Skeletal muscle cell (primary cell): ENCODE results near the gene GNLY.

Experiments
- DNase-seq: peaks from one replicate; pipeline ENCODE4 v3.0.0-alpha.2; 2010; ENCODE audit warnings: low read depth
- H3K4me3 ChIP-seq: 2 replicates; pipeline ENCODE4 v1.5.1; 2011; ENCODE audit warnings: low read depth, mild to moderate bottlenecking, control low read depth, low read length, moderate library complexity

Gene GNLY

DNA sequence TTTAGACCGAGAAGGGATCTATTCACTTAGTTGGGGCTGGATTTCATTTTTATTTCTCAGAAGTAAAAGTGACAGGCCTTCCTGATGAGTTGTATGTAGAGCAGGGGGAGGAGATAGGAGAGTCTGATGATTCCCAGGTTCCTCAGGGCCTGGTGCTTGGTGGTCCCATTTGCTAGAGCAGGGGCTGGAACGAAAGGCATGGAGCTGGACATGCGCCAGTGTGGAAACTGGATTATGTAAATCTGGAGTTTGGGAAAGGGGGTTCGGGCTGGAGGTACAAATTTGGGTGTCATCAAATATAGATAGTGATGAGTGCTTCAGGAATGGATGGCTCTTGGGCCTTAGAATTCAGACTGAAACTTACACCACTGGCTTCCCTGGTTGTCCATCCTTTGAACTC, 27.5 kb downstream of the GNLY start:
- no peak for DNase-seq
- no peak overlapping the region for H3K4me3 ChIP-seq

DNA sequence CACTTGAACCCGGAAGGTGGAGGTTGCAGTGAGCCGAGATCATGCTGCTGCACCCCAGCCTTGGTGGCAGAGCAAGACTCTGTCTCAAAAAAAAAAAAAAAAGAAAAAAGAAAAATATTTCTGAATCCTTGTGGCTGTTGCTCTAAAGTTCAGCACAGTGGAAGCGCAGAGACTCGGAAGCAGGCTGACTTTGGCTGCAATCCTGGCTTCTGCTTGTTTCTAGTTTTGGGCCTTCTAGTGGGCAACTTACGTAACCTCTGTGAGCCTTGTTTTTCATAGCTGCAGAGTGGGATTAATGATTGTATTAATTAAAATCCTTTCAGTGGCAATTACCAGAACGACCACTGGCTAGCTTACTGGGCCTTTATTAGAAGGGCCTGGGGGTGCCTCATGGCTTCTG, 28.4 kb downstream of the GNLY start:
- no peak for DNase-seq

DNA sequence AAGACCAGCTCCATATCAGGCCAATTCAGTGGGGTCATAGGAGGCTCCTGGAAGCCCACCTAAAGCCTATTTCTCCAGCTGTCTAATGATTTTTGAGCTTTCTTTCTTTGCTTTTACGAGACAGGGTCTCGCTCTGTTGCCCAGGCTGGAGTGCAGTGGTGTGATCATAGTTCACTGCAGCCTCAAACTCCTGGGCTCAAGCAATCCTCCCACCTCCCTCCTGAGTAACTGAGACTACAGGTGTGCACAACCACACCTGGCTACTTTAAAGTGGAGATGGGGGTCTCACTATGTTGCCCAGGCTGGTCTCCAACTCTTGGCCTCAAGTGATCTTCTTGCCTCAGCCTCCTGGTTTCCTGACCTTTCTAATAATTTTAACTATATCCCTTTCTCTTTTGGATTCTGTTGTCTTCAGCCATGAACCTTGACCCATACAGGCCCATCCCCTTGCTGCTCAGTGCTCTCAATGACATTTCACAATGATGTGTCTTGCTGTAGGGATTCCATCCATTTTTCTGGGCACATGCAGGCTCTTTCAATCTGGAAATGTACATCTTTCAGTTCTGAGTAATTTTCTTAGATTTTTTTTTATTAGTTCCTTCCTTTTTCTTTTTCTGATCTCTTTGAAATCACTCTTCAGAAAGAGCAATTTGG, 29.7 kb downstream of the GNLY start:
- no peak for DNase-seq

More for the DNA sequence above, 28.4 kb downstream of the GNLY start:
- H3K4me3 ChIP-seq, result no peak overlapping the region

DNA sequence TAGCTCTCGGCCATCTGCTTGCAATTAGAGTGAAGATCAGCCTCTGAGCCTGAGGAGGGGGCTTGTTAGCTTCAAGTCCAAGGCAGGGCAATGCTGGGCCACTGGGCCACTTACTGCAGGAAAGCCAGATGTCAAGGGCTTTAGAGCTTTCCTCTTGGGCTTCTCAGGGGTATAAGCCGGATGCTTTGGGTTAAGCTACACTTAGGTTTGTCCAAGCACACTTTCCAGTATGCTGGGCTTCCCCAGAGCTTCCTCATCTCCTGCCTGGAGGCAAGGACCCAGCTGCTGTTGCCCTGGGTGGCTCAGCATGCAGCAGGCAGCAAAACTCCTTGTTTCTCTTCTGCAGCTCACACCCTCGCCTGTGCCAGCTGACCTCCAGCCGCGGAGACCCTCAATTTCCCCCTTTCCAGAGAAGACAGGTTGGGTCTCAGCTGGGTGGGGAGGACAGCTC, 30.6 kb downstream of the GNLY start:
- DNase-seq, result no peak
- no peak overlapping the region for H3K4me3 ChIP-seq

More for the DNA sequence above, 29.7 kb downstream of the GNLY start:
- no peak overlapping the region for H3K4me3 ChIP-seq

DNA sequence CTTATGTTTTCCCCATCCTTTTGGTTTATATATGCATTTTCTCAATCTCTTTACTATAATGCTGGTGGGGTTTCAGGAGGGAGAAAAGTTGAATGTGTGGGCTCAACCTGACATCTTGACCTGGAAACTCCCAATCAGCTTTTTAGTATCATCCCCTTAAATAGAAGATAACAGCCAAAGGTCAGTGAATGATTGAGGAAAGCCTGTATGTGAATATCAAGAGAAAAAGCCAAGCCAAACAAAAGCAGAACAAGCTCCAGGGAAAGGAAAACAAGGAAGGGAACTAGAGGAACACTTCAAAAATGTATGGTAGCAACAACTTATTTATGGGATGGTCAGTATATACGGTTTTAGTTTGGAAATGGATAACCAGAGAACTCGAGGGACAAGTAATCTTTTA, 31.3 kb downstream of the GNLY start:
- H3K4me3 ChIP-seq, result no peak overlapping the region
- DNase-seq, result no peak

DNA sequence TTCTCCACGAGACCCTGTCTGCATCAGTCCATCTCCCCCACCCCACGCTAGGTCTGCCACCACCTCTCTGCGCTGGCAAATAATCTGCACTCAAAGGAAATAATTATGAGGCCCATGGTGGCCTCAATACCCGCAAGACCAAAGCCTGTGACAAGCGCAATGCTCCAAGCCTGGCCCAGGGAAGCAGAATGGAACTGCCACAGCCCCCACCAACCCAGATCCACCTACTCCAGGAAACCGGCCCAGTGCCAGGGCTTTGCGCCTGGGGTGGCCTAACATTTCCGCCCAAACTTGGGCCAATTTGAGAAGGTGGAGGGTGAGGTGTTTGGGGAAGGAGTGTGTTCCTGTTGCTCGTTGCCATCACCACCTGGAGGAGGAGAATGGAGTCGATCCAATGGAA, 33.6 kb downstream of the GNLY start:
- H3K4me3 ChIP-seq, result no peak overlapping the region
- DNase-seq, result no peak

DNA sequence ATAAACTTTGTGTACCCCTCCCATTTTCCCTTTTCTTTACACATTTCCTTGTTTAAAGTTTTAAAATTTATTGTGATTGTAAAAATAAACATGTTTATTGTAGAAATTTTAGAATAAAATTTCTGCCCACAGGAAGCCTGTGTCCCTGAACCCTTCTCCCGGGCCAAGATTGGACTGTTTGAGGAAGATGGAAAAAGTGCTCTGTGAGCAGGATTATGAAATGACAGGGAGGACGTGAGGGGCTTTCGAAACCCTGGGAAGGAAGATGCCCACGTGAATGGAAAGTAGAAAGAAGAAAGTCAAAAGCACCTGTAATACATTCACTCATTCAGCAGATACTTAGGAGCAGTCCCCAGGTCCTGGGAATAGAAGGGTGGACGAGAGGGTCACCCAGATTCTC, 34.2 kb downstream of the GNLY start:
- H3K4me3 ChIP-seq, result no peak overlapping the region
- DNase-seq, result no peak

DNA sequence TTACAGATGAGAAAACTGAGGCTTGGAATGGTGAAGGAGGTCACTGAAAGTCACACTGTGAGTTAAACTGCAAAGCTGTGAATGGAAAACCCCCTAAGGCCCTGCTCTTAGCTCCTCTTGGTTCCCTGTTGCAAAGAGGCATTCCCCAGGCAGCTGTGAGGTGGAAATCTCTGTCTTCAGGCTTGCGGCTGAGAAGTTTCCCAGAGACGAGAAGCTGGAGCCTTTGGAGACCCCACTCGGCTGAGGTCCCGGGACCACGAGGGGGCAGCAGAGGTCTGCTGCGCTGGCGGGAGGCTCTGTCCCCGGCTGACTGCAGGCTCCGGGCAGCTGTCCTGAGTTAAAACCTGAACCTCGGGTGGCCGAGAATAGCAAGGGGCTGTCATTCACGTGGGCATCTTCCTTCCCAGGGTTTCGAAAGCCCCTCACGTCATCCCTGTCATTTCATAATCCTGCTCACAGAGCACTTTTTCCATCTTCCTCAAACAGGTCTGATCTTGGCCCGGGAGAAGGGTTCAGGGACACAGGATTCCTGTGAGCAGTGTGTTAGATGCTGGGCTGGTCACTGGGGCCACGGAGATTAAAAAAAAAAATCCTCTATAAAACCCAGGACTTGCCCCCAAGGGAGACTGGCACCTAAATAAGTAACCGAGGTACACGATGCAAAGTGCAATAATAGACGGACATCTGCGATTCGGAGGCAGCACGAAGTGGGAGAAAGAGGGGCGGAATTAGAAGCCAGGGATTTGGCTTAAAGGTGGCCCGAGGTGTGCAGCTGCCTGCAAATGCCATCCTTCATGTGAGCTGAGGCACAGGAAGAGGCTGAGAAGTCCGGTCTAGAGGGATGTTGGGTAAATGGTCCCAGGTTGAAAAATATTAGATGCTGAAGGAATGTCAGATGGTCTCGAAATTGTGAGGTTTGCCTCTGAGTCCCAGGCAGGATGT, 35.0 kb downstream of the GNLY start:
- H3K4me3 ChIP-seq, result no peak overlapping the region

DNA sequence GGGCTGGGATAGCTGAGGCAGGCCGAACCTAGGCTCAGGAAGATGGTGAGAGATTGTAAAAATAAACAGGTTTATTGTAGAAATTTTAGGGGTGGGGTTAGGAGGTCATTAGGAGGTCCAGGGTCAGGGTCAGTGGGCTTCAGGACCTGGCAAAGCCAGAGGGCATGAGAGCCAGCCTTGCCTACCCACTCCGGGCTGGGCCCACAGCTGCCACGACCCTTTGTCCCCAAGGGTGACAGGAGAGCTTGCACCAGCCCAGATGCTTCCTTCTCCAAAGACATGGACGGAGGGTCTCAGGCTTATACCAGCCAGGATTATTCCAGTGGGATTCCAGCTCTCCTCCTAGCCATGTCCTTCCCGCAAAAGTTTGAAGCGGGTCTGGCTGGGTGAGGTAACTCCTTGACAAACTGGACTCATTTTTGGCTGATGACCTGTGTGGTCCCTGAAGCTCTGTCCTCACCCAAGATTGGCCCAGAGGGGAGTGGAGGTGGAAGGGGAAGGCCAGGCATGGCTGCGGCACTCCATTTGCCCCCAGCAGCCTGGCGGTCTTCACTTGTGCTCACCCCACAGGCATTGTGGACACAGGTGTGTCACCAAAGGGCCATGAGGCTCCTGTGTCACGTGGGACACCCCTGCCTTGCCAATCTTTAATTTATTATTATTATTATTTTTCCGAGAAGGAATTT, 35.8 kb downstream of the GNLY start:
- no peak overlapping the region for H3K4me3 ChIP-seq
- DNase-seq, result no peak

More for the DNA sequence above, 35.0 kb downstream of the GNLY start:
- no peak for DNase-seq

DNA sequence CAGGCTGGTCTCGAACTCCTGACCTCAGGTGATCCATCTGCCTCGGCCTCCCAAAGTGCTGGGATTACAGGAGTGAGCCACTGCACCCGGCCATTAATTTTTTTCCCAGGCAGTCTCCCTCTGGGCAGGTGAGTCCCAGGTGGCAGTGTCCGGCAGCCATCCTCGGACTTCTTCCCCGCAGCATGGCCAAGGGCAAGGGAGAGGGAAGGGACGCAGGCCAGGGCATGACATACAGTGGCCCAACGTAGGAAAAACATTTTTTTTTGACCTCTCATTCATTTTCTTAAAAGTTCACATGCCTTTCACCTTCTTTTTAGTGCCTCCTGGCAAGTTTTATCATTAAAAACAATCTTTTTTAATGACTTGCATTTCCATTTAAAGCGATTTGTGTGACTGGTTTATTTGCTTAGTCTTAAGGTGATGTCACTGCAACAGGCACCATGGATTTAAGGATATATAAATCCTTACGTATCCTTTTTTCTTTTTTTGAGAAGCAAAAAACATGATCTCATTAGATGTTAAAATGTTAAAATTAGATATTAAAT, 36.6 kb downstream of the GNLY start:
- no peak overlapping the region for H3K4me3 ChIP-seq
- DNase-seq, result no peak

DNA sequence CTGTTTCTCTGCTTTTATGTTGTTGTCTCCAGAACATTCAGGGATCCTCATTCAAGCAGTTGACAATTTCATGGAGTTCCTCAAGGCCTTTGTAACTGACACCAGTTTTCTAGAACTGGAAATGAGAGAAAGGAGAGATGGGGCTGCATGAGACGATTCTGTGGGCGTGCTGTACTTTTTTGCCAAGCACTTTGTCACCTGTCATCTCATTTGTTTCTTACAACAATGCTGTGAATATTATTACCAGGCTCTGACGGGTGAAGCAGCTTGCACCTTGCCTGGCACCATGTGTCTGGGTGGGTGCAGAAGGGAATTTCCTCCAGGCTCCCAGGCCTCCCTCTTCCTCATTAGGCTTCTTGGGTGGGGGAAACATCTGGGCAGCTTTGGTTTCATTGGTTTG, 37.4 kb downstream of the GNLY start:
- H3K4me3 ChIP-seq, result no peak overlapping the region
- DNase-seq, result no peak

DNA sequence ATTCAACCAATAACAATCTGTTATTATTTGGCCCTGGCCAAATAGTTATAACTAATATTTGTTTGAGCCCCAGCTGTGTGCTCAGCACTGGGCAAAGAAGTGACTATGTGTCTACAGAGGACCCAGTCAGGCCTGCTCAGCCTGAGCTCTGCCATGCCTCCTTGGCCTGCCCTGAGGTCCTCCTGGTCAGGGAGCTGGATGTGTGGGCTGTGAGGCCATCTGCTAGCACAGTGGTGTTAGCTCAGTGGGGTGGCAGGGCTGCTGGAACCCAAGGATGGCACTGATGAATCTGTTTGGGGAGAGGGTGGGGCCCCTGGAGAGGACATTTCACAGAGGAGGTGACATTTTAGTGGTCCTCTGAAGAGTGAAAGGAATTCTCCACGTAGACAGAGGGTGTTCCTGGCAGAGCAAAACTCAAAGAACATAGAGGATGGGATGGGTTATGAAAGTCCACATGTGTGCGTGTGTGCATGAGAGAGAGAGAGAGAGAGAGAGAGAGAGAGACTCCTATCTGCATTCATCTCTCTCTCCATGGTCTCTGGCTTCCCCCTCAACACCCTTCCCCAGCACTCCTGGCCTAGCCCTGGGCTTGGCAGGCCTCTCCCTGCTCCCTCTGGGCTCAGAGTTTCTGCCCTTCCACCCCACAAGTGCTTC, 38.4 kb downstream of the GNLY start:
- H3K4me3 ChIP-seq, result no peak overlapping the region
- no peak for DNase-seq

DNA sequence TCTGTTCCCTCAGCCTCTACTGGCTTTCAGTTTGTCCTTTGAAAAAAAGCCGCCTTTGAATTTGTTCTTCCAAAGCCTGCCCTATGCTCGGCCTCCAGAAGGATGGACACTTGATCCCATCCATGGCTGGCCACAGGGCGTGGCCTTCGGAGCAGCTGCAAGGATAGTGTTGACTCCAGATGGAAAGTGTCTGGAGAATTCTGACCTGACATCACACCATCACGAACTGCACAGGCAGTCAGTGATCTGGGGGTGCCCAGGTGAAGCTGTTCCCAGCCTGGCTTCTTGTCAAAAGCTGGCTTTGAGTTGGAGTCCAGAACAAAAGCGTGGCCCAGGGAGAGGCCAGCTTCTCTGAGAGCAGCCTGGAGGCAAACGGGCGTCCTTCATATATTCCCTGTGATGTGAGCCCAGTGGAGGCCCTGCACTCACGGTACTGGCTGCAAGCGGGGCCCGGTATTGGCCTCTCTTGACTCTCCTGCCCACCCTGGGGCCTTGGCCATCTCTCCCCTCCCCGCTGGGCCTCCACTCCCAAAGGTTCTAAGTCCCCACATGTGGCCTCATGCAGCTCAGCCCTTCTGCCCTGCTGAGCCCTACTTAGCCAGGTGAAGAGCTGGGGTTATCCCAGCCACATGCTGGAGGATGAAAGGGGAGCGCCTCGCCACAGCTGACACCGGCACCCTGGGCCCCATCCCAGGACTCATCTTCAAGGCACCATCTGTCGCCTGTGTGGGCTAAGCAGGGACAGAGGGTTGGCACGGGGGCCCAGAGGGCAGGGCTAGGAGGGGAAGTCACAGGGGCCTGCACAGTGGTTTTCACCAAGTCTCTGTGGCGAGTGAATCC, 39.2 kb downstream of the GNLY start:
- no peak for DNase-seq
- H3K4me3 ChIP-seq, result no peak overlapping the region

DNA sequence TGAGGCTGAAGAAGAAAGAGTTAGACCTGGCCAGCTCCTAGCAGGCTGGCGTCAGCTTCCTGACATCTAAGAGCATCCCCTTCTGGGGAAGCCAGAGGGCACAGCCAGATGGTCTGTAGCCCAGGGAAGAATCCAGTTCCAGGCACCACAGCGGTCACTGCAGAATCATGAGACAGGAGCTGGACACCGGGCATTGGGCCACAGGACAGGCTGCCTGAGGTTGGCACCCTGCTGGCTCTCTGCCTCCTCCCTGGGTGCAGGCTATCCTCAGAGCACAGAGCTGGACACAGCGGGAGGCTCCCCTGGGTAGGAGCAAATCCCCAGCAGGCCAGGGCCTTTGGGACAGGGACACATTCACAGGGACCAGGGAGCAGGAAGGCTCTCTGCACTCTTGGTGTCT, 39.9 kb downstream of the GNLY start:
- DNase-seq, result no peak
- no peak overlapping the region for H3K4me3 ChIP-seq

DNA sequence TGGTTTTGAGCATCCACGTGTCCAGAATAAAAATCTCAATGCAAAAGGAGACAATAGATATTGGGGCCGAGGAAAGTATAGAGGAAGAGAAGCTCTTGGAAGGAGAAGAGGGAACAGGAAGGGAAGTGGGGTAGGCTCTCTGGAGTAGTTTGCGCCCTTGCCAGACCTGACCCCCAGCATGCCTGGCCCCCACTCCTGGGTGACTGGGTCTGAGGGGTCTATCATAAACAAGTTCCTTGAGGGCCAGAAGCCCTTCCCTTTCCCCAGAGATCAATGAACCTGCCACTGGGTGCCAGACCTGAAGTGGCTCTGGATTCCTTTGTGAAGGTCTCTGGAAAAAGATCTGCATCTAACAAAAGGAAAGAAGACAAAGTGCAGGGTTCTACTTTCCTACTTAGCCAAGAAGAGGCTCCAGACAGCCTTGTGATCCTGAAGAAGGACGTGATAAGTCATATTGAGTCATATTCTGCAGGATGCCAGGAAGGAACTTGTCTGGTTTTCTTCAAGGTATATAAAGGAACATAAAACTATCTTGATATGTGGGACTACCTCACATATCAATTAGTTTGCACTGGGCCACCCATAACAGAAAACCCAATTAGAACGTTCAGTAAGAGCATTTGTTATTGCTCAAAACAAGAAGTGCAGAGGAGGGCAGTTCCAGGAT, 40.9 kb downstream of the GNLY start:
- no peak overlapping the region for H3K4me3 ChIP-seq
- no peak for DNase-seq

DNA sequence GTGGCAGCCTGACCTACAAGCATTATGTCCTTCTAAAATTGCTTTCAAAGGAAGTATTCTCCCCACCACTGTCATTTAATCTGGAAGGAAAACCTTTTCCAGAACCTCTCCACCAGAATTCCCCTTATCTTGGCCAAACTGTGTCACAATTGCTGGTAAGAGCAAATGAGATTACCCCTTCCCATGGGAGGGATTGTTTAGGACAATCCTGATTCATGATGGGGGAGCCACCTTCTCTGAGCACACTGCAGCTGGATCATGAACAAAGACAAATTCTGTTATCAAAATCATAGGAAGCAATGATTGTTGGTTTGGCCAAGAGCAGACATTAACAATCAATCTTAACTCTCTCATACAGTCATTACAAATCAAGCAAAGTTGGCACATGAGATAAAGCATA, 41.5 kb downstream of the GNLY start:
- DNase-seq, result no peak
- no peak overlapping the region for H3K4me3 ChIP-seq

DNA sequence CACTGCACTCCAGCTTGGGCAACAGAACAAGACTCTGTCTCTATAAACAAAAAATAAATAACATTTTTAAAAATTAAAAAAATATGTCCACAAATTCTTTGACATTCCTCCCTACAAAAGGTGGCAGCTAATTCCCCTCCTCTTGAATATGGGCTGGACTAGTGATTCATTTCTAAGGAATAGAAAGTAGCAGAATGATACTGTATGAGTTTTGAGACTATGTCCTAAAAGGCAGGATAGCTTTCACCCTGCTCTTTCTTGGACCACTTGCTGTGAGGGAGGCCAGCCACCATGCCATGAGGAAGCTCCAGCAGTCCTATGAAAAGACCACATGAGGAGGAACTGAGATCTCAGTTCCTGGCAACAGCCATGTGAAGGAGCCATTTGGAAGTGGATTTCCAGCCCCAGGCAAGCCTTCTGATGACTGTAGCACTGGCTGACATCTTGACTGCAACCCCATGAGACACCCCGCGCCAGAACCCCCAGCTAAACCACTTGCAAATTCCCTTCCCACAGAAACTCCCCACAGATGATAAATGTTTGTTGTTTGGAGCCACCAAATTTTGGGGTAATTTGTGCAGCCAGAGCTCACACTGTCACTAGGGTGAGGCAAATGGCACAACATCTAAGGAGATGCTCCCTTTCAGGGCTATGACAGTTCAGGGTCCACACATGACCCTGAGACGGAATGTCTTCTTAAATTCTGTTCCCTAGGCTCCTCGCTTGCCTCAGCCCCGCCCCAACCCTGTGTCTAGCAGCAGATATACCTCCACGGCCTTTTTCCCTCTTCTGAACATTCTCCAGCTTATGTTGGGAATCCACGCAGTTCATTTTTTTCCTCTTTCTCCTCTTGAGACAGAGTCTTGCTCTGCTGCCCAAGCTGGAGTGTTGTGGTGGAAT, 42.5 kb downstream of the GNLY start:
- no peak overlapping the region for H3K4me3 ChIP-seq
- no peak for DNase-seq
